C4-2B (cell line): Measurements from ENCODE around the gene CLIC1.

Experiments used
- H3K27ac ChIP-seq: fragments of 450-650 bp; 2 replicates; pipeline ENCODE4 v1.5.1; 2017
- CTCF ChIP-seq: fragments of 450-650 bp; conservative IDR thresholded peaks from 2 replicates; pipeline ENCODE4 v1.5.1; 2017; ENCODE audit warnings: mild to moderate bottlenecking
- ZFX ChIP-seq: fragments of 450-650 bp; IDR thresholded peaks from 2 replicates; pipeline ENCODE4 v1.6.1; 2017

CLIC1 gene

GRCh38 chr6:31686483-31686882, 49.8 kb downstream of the CLIC1 start:
- no peak for TF ChIP-seq CTCF
- no peak for TF ChIP-seq ZFX
- H3K27ac ChIP-seq = no peak overlapping the region

GRCh38 chr6:31683591-31683990, 52.7 kb downstream of the CLIC1 start:
- H3K27ac ChIP-seq = no peak overlapping the region
- TF ChIP-seq CTCF (no peak), ZFX (no peak)

GRCh38 chr6:31681135-31681671, 55.1 kb downstream of the CLIC1 start:
- no peak overlapping the region for H3K27ac ChIP-seq
- TF ChIP-seq ZFX (no peak), CTCF (no peak)
